ENCODE results near the gene TYMP. TPM values are rescaled to one million over a fixed set of nuclear protein-coding genes. Genes with fewer than 3 reads are reported as not detected.

TYMP gene
- polyA plus RNA-seq, 1 donor (not counting 4 experiments of a cell fraction or from before 2014, with no cell fraction given), result 25.5 TPM

DNA sequence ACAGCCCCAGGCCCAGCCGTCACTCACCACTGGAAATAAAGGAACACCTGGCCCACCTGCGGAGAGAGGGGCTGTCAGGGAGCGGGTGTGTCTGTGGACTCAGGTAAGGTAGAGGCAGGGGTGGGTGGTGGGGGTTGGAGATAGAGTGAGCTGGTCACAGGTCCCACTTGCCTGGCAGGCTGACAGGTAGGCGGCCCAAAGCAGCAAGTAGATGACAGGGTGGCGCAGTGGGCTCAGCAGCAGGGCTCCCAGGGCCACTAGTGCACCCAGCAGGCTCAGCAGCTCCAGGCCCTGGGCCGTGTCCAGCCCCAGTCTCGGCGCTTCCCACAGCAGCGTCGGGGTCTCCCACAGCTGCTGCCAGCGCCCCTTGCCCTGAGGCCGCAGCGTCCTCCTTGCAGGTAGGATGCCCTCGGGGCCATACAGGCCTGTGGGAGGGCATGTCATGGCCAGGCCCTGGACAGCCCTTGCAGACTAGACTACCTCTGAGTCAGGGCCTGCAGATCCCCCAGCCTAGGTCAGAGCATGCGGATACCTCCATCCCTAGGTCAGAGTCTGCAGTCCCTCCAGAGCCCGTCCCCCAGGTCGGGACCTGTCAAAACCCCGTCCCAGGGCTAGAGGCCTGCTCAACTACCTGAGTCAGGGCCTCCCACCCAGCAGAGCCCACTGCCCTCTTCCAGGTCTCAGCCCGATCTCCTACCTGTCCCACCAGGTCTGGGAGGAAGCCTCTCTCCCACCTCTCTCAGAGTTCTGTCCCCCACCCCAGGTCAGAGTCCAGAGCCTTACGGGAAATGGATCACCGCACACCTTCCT, 23.0 kb downstream of the TYMP start:
- Histone ChIP-seq H3K9ac (ENCODE audit: control insufficient read depth, extremely low read depth, insufficient read depth, low read length) (peak overlapping the region; percentile 90), H3K4me1 (ENCODE audit: control insufficient read depth, extremely low read depth, insufficient read depth, low read length) (peaks cover 17% of the 10 kb centered on the region), H4K20me1 (ENCODE audit: control insufficient read depth, extremely low read depth, insufficient read depth, low read length) (no peaks in the 10 kb centered on the region), H3K27me3 (ENCODE audit: control insufficient read depth, extremely low read depth, insufficient read depth, low read length) (no peaks in the 10 kb centered on the region), H3K4me3 (ENCODE audit: control insufficient read depth in 2 of 3, extremely low read depth in 1 of 3, insufficient read depth in 2 of 3, low read depth in 1 of 3, low read length in 3 of 3) (peak overlapping the region; percentile 75 to 89 (median 87)), H3K27ac (ENCODE audit: control insufficient read depth, insufficient read depth, low read length) (peak overlapping the region; percentile 74), H3K4me2 (ENCODE audit: control insufficient read depth, extremely low read depth, insufficient read depth, low read depth, low read length) (peak overlapping the region; percentile 88), H3K36me3 (ENCODE audit: control insufficient read depth in 2 of 2, extremely low read depth in 1 of 2, insufficient read depth in 2 of 2, low read length in 2 of 2) (peaks cover 6 to 17% of the 10 kb centered on the region in 2 experiments), H3K9me1 (ENCODE audit: control insufficient read depth, extremely low read depth, insufficient read depth, low read length) (no peaks in the 10 kb centered on the region), H2AFZ (ENCODE audit: control insufficient read depth, low read length) (peak overlapping the region; percentile 92), H3K79me2 (ENCODE audit: control insufficient read depth, insufficient read depth, low read length) (peaks cover 29% of the 10 kb centered on the region), H3K9me3 (ENCODE audit: control insufficient read depth, low read depth, low read length) (no peaks in the 10 kb centered on the region)
- no peak for DNase-seq (ENCODE audit: low read depth, low spot score)
- dilution Hi-C loops (cut with MboI; ENCODE audit: extremely low pct_ligation_motif_present, low sequenced_read_pairs), result no loop called here
- TF ChIP-seq, protein P1, sequence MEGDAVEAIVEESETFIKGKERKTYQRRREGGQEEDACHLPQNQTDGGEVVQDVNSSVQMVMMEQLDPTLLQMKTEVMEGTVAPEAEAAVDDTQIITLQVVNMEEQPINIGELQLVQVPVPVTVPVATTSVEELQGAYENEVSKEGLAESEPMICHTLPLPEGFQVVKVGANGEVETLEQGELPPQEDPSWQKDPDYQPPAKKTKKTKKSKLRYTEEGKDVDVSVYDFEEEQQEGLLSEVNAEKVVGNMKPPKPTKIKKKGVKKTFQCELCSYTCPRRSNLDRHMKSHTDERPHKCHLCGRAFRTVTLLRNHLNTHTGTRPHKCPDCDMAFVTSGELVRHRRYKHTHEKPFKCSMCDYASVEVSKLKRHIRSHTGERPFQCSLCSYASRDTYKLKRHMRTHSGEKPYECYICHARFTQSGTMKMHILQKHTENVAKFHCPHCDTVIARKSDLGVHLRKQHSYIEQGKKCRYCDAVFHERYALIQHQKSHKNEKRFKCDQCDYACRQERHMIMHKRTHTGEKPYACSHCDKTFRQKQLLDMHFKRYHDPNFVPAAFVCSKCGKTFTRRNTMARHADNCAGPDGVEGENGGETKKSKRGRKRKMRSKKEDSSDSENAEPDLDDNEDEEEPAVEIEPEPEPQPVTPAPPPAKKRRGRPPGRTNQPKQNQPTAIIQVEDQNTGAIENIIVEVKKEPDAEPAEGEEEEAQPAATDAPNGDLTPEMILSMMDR (optimal IDR thresholded peaks at IDR 0.05 in 1 of 3, IDR thresholded peaks at IDR 0.05 in 1 of 3, conservative IDR thresholded peaks at IDR 0.05 in 1 of 3; ENCODE audit: extremely low read depth in 1 of 3, insufficient read depth in 2 of 3, low read length in 3 of 3), result no peak
- no peak for TF ChIP-seq EZH2 (IDR thresholded peaks at IDR 0.05; ENCODE audit: low read length)
- no peak for FAIRE-seq

DNA sequence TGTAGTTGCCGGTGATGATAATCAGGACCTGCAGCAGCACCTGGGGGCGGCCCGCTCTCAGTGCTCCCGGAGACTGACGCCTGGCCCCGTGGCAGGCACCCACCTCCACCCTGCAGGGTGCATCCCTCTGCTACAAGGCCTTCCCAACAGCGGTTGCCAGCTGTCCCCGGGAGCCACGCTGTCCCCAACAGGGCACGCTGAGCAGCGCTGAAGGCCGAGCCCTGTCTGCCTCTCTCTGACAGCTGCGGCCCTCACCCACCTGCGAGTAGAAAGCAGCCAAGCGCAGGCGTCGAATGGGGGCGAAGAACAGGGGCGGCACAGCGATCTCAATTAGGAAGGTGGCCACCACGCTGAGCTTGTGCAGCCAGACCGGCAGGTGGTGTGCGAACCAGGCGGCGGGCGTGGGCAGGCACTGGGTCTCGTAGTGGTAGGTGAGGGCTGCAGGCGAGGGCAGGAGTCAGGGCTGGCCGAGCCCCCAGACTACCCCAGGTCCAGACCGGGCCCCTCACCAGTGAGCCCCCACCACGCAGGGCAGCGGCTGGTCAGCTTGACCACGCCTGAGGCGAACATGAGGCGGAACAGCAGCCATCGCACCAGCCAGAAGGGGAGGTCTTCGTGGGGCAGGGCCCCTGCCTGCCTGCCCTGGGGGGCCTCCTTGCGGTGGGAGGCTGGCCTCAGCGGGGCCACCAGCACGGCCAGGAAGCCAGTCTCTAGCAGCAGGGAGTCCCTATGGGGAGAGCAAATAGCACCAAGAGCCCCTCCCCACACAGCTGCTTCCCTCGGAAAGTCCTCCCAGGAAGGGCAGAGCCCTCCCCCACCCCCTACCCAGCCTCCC, 23.8 kb downstream of the TYMP start:
- Histone ChIP-seq H3K4me2 (ENCODE audit: control insufficient read depth, extremely low read depth, insufficient read depth, low read depth, low read length) (no peak overlapping the region), H3K9ac (ENCODE audit: control insufficient read depth, extremely low read depth, insufficient read depth, low read length) (no peak overlapping the region), H4K20me1 (ENCODE audit: control insufficient read depth, extremely low read depth, insufficient read depth, low read length) (no peaks in the 10 kb centered on the region), H3K27ac (ENCODE audit: control insufficient read depth, insufficient read depth, low read length) (no peak overlapping the region), H3K27me3 (ENCODE audit: control insufficient read depth, extremely low read depth, insufficient read depth, low read length) (no peaks in the 10 kb centered on the region), H3K36me3 (ENCODE audit: control insufficient read depth in 2 of 2, extremely low read depth in 1 of 2, insufficient read depth in 2 of 2, low read length in 2 of 2) (peaks cover 6 to 17% of the 10 kb centered on the region in 2 experiments), H3K79me2 (ENCODE audit: control insufficient read depth, insufficient read depth, low read length) (peaks cover 29% of the 10 kb centered on the region), H3K9me3 (ENCODE audit: control insufficient read depth, low read depth, low read length) (no peaks in the 10 kb centered on the region), H3K9me1 (ENCODE audit: control insufficient read depth, extremely low read depth, insufficient read depth, low read length) (no peaks in the 10 kb centered on the region), H3K4me1 (ENCODE audit: control insufficient read depth, extremely low read depth, insufficient read depth, low read length) (peaks cover 17% of the 10 kb centered on the region), H2AFZ (ENCODE audit: control insufficient read depth, low read length) (no peak overlapping the region), H3K4me3 (ENCODE audit: control insufficient read depth in 2 of 3, extremely low read depth in 1 of 3, insufficient read depth in 2 of 3, low read depth in 1 of 3, low read length in 3 of 3) (no peak overlapping the region)
- no peak for FAIRE-seq
- dilution Hi-C loops (cut with MboI; ENCODE audit: extremely low pct_ligation_motif_present, low sequenced_read_pairs), result no loop called here
- DNase-seq (ENCODE audit: low read depth, low spot score), result no peak
- TF ChIP-seq EZH2 (IDR thresholded peaks at IDR 0.05; ENCODE audit: low read length), result no peak
- TF ChIP-seq, protein P1 (optimal IDR thresholded peaks at IDR 0.05 in 1 of 3, IDR thresholded peaks at IDR 0.05 in 1 of 3, conservative IDR thresholded peaks at IDR 0.05 in 1 of 3; ENCODE audit: extremely low read depth in 1 of 3, insufficient read depth in 2 of 3, low read length in 3 of 3), result no peak

Data from keratinocyte (primary cell).